ENCODE results near the gene CYP2W1.
A peak's percentile ranks its signal among the peaks of the same experiment; 100 is the strongest.
"Not testable (repeated sequence)": the region's sequence is repeated elsewhere in the genome, so short reads cannot be mapped to it uniquely, and the experiment has no call there.

The CYP2W1 gene

GRCh38 chr7:983004-983615, at the start of gene CYP2W1:
Gene CYP2W1, plus strand, starts transcription at chr7:983181. Its CDS starts 31 bp downstream, at chr7:983212.
- H3K27ac Mint-ChIP-seq: no peak within 1 kb of the TSS
- H3K27me3 Mint-ChIP-seq (ENCODE audit: low read depth): no peaks in the 10 kb centered on the region
- no peaks in the 10 kb centered on the region for H3K9me3 Mint-ChIP-seq
- no peaks in the 10 kb centered on the region for H3K4me1 Mint-ChIP-seq (ENCODE audit: low read depth)
- H3K36me3 Mint-ChIP-seq (ENCODE audit: low read depth): no peaks in the 10 kb centered on the region
- no peak within 1 kb of the TSS for H3K4me3 Mint-ChIP-seq

GRCh38 chr7:934469-935163, 48.4 kb upstream of the CYP2W1 start:
- H3K27ac Mint-ChIP-seq: no peak overlapping the region

GRCh38 chr7:935164-935873, 47.7 kb upstream of the CYP2W1 start:
- H3K9me3 Mint-ChIP-seq: peaks cover 7% of the 10 kb centered on the region
- no peak overlapping the region for H3K4me3 Mint-ChIP-seq
- no peak overlapping the region for H3K27ac Mint-ChIP-seq
- peaks cover 4% of the 10 kb centered on the region for H3K36me3 Mint-ChIP-seq (ENCODE audit: low read depth)
- H3K27me3 Mint-ChIP-seq (ENCODE audit: low read depth): no peaks in the 10 kb centered on the region
- H3K4me1 Mint-ChIP-seq (ENCODE audit: low read depth): peaks cover 6% of the 10 kb centered on the region

More at GRCh38 chr7:934469-935163, 48.4 kb upstream of the CYP2W1 start:
- no peaks in the 10 kb centered on the region for H3K9me3 Mint-ChIP-seq
- no peaks in the 10 kb centered on the region for H3K27me3 Mint-ChIP-seq (ENCODE audit: low read depth)
- peaks cover 8% of the 10 kb centered on the region for H3K4me1 Mint-ChIP-seq (ENCODE audit: low read depth)
- H3K36me3 Mint-ChIP-seq (ENCODE audit: low read depth): peaks cover 3% of the 10 kb centered on the region
- no peak overlapping the region for H3K4me3 Mint-ChIP-seq

- H3K36me3 Mint-ChIP-seq (ENCODE audit: low read depth): peaks cover 8% of the 10 kb centered on the region
- peak overlapping the region; percentile 31 for H3K27ac Mint-ChIP-seq
- H3K27me3 Mint-ChIP-seq (ENCODE audit: low read depth): peaks cover under 1% of the 10 kb centered on the region
- peaks cover 13% of the 10 kb centered on the region for H3K9me3 Mint-ChIP-seq
- peaks cover 8% of the 10 kb centered on the region for H3K4me1 Mint-ChIP-seq (ENCODE audit: low read depth)
- no peak overlapping the region for H3K4me3 Mint-ChIP-seq
Observed at GRCh38 chr7:935874-936385, 47.1 kb upstream of the CYP2W1 start.

- Mint-ChIP-seq H3K36me3 (ENCODE audit: low read depth) (peaks cover 11% of the 10 kb centered on the region), H3K27me3 (ENCODE audit: low read depth) (peaks cover 5% of the 10 kb centered on the region), H3K27ac (peak overlapping the region; percentile 31), H3K4me3 (no peak overlapping the region), H3K9me3 (peaks cover 17% of the 10 kb centered on the region), H3K4me1 (ENCODE audit: low read depth) (peaks cover 11% of the 10 kb centered on the region)
Observed at GRCh38 chr7:936386-937054, 46.5 kb upstream of the CYP2W1 start.

- H3K36me3 Mint-ChIP-seq (ENCODE audit: low read depth): peaks cover 13% of the 10 kb centered on the region
- H3K4me3 Mint-ChIP-seq: no peak overlapping the region
- peaks cover 12% of the 10 kb centered on the region for H3K27me3 Mint-ChIP-seq (ENCODE audit: low read depth)
- no peak overlapping the region for H3K27ac Mint-ChIP-seq
- peaks cover 24% of the 10 kb centered on the region for H3K9me3 Mint-ChIP-seq
- H3K4me1 Mint-ChIP-seq (ENCODE audit: low read depth): peaks cover 13% of the 10 kb centered on the region
Observed at GRCh38 chr7:937856-938484, 45.0 kb upstream of the CYP2W1 start.

- peaks cover 13% of the 10 kb centered on the region for H3K36me3 Mint-ChIP-seq (ENCODE audit: low read depth)
- H3K9me3 Mint-ChIP-seq: peaks cover 24% of the 10 kb centered on the region
- peaks cover 13% of the 10 kb centered on the region for H3K4me1 Mint-ChIP-seq (ENCODE audit: low read depth)
- no peak overlapping the region for H3K27ac Mint-ChIP-seq
- H3K27me3 Mint-ChIP-seq (ENCODE audit: low read depth): peaks cover 12% of the 10 kb centered on the region
- H3K4me3 Mint-ChIP-seq: no peak overlapping the region
Observed at GRCh38 chr7:938546-939185, 44.3 kb upstream of the CYP2W1 start.

GRCh38 chr7:939843-940242, 43.1 kb upstream of the CYP2W1 start:
- peaks cover 24% of the 10 kb centered on the region for H3K9me3 Mint-ChIP-seq
- no peak overlapping the region for H3K27ac Mint-ChIP-seq
- H3K4me1 Mint-ChIP-seq (ENCODE audit: low read depth): peaks cover 13% of the 10 kb centered on the region

GRCh38 chr7:940599-941408, 42.2 kb upstream of the CYP2W1 start:
- peaks cover 13% of the 10 kb centered on the region for H3K4me1 Mint-ChIP-seq (ENCODE audit: low read depth)
- peaks cover 13% of the 10 kb centered on the region for H3K36me3 Mint-ChIP-seq (ENCODE audit: low read depth)
- H3K27ac Mint-ChIP-seq: no peak overlapping the region
- no peak overlapping the region for H3K4me3 Mint-ChIP-seq
- peaks cover 12% of the 10 kb centered on the region for H3K27me3 Mint-ChIP-seq (ENCODE audit: low read depth)
- peaks cover 24% of the 10 kb centered on the region for H3K9me3 Mint-ChIP-seq

More at GRCh38 chr7:939843-940242, 43.1 kb upstream of the CYP2W1 start:
- H3K27me3 Mint-ChIP-seq (ENCODE audit: low read depth): peaks cover 12% of the 10 kb centered on the region
- no peak overlapping the region for H3K4me3 Mint-ChIP-seq
- peaks cover 13% of the 10 kb centered on the region for H3K36me3 Mint-ChIP-seq (ENCODE audit: low read depth)

- H3K4me3 Mint-ChIP-seq; H3K27ac Mint-ChIP-seq; H3K4me1 Mint-ChIP-seq (ENCODE audit: low read depth): not testable (repeated sequence)
- Mint-ChIP-seq H3K27me3 (ENCODE audit: low read depth) (peaks cover 12% of the 10 kb centered on the region), H3K36me3 (ENCODE audit: low read depth) (peaks cover 10% of the 10 kb centered on the region), H3K9me3 (peaks cover 24% of the 10 kb centered on the region)
Observed at GRCh38 chr7:943793-944192, 39.2 kb upstream of the CYP2W1 start.

GRCh38 chr7:944744-945143, 38.2 kb upstream of the CYP2W1 start:
- Mint-ChIP-seq H3K27ac (no peak overlapping the region), H3K9me3 (peaks cover 23% of the 10 kb centered on the region), H3K36me3 (ENCODE audit: low read depth) (peaks cover 10% of the 10 kb centered on the region), H3K27me3 (ENCODE audit: low read depth) (peaks cover 12% of the 10 kb centered on the region), H3K4me1 (ENCODE audit: low read depth) (peaks cover 9% of the 10 kb centered on the region), H3K4me3 (no peak overlapping the region)

GRCh38 chr7:945147-945555, 37.8 kb upstream of the CYP2W1 start:
- Mint-ChIP-seq H3K27ac (no peak overlapping the region), H3K9me3 (peaks cover 19% of the 10 kb centered on the region), H3K27me3 (ENCODE audit: low read depth) (peaks cover 12% of the 10 kb centered on the region), H3K4me1 (ENCODE audit: low read depth) (peaks cover 9% of the 10 kb centered on the region), H3K36me3 (ENCODE audit: low read depth) (peaks cover 10% of the 10 kb centered on the region), H3K4me3 (no peak overlapping the region)
